Ishikawa (cell line): Measurements from ENCODE around the gene IMMP2L.

Experiments
- CEBPB ChIP-seq: IDR thresholded peaks from 2 replicates; pipeline ENCODE4 v1.6.1; 2012
- EGR1 ChIP-seq: IDR thresholded peaks from 2 replicates; pipeline ENCODE4 v1.6.1; 2012
- EP300 ChIP-seq: IDR thresholded peaks from 2 replicates; pipeline ENCODE4 v1.6.1; 2012; ENCODE audit warnings: borderline replicate concordance
- NFIC ChIP-seq: IDR thresholded peaks from 2 replicates; pipeline ENCODE4 v1.6.1; 2012
- TAF1 ChIP-seq: IDR thresholded peaks from 2 replicates; pipeline ENCODE4 v1.6.1; 2012; ENCODE audit warnings: low read depth, mild to moderate bottlenecking
- TCF12 ChIP-seq: IDR thresholded peaks from 2 replicates; pipeline ENCODE4 v1.6.1; 2012; ENCODE audit warnings: low read depth
- TEAD4 ChIP-seq: IDR thresholded peaks from 2 replicates; pipeline ENCODE4 v1.6.1; 2012
- YY1 ChIP-seq: IDR thresholded peaks from 2 replicates; pipeline ENCODE4 v1.6.1; 2012; ENCODE audit warnings: low read depth
- ZBTB7A ChIP-seq: IDR thresholded peaks from 2 replicates; pipeline ENCODE4 v1.6.1; 2012; ENCODE audit warnings: low read depth
- TF ChIP-seq, protein P1 (sequence below): IDR thresholded peaks from 2 replicates; pipeline ENCODE4 v1.6.1; 2012
- TF ChIP-seq, protein P2 (sequence below): IDR thresholded peaks from 2 replicates; pipeline ENCODE4 v1.6.1; 2012; ENCODE audit warnings: low read depth, mild to moderate bottlenecking

DNA sequence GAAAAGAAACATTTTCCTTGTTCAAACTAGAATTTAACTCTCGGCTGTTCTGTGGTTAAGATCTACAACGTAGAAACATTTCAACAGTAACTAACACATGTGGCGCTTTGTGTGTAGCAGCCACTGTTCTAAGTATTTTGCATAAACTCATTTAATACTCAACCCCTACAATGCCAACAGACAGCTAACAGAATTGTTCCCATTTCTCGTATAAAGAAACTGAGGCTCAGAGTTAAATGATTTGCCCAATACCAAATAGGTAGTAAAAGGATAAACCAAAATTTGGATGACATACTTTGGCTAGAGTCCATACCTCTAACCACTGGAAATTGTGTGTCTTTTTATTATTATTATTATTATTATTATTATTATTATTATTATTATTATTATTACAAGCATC lies 543.8 kb downstream of the IMMP2L start:
- TF ChIP-seq EP300 (no peak), CEBPB (no peak), TAF1 (no peak), EGR1 (no peak), TEAD4 (no peak), ZBTB7A (no peak), TCF12 (no peak), NFIC (no peak), YY1 (no peak)
- TF ChIP-seq, protein P1, sequence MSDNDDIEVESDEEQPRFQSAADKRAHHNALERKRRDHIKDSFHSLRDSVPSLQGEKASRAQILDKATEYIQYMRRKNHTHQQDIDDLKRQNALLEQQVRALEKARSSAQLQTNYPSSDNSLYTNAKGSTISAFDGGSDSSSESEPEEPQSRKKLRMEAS = no peak
- TF ChIP-seq, protein P2, sequence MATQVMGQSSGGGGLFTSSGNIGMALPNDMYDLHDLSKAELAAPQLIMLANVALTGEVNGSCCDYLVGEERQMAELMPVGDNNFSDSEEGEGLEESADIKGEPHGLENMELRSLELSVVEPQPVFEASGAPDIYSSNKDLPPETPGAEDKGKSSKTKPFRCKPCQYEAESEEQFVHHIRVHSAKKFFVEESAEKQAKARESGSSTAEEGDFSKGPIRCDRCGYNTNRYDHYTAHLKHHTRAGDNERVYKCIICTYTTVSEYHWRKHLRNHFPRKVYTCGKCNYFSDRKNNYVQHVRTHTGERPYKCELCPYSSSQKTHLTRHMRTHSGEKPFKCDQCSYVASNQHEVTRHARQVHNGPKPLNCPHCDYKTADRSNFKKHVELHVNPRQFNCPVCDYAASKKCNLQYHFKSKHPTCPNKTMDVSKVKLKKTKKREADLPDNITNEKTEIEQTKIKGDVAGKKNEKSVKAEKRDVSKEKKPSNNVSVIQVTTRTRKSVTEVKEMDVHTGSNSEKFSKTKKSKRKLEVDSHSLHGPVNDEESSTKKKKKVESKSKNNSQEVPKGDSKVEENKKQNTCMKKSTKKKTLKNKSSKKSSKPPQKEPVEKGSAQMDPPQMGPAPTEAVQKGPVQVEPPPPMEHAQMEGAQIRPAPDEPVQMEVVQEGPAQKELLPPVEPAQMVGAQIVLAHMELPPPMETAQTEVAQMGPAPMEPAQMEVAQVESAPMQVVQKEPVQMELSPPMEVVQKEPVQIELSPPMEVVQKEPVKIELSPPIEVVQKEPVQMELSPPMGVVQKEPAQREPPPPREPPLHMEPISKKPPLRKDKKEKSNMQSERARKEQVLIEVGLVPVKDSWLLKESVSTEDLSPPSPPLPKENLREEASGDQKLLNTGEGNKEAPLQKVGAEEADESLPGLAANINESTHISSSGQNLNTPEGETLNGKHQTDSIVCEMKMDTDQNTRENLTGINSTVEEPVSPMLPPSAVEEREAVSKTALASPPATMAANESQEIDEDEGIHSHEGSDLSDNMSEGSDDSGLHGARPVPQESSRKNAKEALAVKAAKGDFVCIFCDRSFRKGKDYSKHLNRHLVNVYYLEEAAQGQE = no peak
